Ishikawa (cell line): ENCODE data around the gene TUBB4B.

Experiments
- CEBPB ChIP-seq: IDR thresholded peaks from 2 replicates; pipeline ENCODE4 v1.6.1; 2012
- CREB1 ChIP-seq: IDR thresholded peaks from 2 replicates; pipeline ENCODE4 v1.6.1; 2012; ENCODE audit warnings: low read depth
- EGR1 ChIP-seq: IDR thresholded peaks from 2 replicates; pipeline ENCODE4 v1.6.1; 2012
- EP300 ChIP-seq: IDR thresholded peaks from 2 replicates; pipeline ENCODE4 v1.6.1; 2012; ENCODE audit warnings: borderline replicate concordance
- FOXM1 ChIP-seq: IDR thresholded peaks from 2 replicates; pipeline ENCODE4 v1.6.1; 2012; ENCODE audit warnings: low read depth, borderline replicate concordance
- NFIC ChIP-seq: IDR thresholded peaks from 2 replicates; pipeline ENCODE4 v1.6.1; 2012
- RAD21 ChIP-seq: IDR thresholded peaks from 2 replicates; pipeline ENCODE4 v1.6.1; 2012; ENCODE audit warnings: low read depth
- TAF1 ChIP-seq: IDR thresholded peaks from 2 replicates; pipeline ENCODE4 v1.6.1; 2012; ENCODE audit warnings: low read depth, mild to moderate bottlenecking
- TCF12 ChIP-seq: IDR thresholded peaks from 2 replicates; pipeline ENCODE4 v1.6.1; 2012; ENCODE audit warnings: low read depth
- TEAD4 ChIP-seq: IDR thresholded peaks from 2 replicates; pipeline ENCODE4 v1.6.1; 2012
- YY1 ChIP-seq: IDR thresholded peaks from 2 replicates; pipeline ENCODE4 v1.6.1; 2012; ENCODE audit warnings: low read depth
- ZBTB7A ChIP-seq: IDR thresholded peaks from 2 replicates; pipeline ENCODE4 v1.6.1; 2012; ENCODE audit warnings: low read depth
- TF ChIP-seq, protein P1 (sequence below): IDR thresholded peaks from 2 replicates; pipeline ENCODE4 v1.6.1; 2012
- TF ChIP-seq, protein P2 (sequence below): IDR thresholded peaks from 2 replicates; pipeline ENCODE4 v1.6.1; 2012; ENCODE audit warnings: low read depth, mild to moderate bottlenecking
- TF ChIP-seq, protein P3 (sequence below): IDR thresholded peaks from 2 replicates; pipeline ENCODE4 v1.6.1; 2012

TUBB4B gene

DNA sequence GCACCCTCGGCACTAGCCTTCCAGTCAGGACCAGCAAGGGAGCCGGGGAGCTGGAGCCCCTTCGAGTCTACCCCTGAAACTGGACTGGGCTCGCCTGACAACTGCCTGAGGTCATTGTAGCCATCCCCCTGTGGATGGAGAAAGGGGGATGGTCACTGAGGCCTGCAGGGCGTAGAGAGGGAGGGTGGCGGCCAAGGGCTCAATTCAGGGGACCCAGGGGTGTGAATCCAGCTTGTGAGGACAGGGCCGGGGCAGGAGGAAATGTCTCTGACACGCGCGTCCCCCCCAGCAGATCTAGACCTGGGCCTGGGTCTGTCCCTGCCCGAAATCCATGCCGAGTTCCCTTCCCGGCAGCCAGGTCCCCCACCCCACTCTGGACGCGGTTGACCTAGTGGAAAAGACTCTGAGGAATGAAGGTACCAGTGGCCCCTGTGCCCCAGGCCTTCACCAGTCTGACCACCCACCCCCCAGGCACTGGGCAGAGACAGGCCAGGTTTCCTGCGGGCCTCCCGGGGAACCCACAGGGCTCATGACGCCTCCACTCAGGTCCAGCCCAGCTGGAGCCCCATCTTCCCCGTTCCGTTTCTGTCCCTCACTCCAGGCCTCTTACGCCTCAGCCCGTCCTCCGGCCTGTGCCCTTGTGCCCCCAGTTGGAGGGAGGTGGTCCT lies 9.6 kb upstream of the TUBB4B start:
- TF ChIP-seq EGR1 (no peak), TCF12 (no peak), TAF1 (no peak), TEAD4 (no peak), CREB1 (no peak)
- TF ChIP-seq, protein P1, sequence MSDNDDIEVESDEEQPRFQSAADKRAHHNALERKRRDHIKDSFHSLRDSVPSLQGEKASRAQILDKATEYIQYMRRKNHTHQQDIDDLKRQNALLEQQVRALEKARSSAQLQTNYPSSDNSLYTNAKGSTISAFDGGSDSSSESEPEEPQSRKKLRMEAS: no peak
- TF ChIP-seq, protein P2, sequence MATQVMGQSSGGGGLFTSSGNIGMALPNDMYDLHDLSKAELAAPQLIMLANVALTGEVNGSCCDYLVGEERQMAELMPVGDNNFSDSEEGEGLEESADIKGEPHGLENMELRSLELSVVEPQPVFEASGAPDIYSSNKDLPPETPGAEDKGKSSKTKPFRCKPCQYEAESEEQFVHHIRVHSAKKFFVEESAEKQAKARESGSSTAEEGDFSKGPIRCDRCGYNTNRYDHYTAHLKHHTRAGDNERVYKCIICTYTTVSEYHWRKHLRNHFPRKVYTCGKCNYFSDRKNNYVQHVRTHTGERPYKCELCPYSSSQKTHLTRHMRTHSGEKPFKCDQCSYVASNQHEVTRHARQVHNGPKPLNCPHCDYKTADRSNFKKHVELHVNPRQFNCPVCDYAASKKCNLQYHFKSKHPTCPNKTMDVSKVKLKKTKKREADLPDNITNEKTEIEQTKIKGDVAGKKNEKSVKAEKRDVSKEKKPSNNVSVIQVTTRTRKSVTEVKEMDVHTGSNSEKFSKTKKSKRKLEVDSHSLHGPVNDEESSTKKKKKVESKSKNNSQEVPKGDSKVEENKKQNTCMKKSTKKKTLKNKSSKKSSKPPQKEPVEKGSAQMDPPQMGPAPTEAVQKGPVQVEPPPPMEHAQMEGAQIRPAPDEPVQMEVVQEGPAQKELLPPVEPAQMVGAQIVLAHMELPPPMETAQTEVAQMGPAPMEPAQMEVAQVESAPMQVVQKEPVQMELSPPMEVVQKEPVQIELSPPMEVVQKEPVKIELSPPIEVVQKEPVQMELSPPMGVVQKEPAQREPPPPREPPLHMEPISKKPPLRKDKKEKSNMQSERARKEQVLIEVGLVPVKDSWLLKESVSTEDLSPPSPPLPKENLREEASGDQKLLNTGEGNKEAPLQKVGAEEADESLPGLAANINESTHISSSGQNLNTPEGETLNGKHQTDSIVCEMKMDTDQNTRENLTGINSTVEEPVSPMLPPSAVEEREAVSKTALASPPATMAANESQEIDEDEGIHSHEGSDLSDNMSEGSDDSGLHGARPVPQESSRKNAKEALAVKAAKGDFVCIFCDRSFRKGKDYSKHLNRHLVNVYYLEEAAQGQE: no peak

DNA sequence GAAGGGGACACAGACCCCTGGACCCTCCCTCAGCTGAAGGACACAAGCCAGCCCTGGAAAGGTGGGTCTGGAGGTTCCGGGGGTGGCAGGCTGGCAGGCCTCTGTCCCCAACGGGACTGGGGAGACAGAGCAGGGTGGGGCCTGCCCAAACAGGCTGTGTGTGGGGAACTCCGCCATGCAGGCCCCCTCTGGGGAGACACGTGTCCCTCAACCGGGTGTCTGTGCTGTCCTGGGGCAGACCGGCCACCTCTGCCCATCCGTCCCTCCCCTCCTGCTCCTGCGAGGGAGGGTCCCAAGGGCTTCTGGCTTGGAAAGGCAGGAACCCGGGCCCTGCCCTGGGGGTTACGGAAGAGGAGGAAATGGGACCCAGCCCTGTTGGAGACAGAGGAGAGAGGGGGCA lies 9.0 kb upstream of the TUBB4B start:
- no peak for TF ChIP-seq NFIC
- TF ChIP-seq, protein P2: no peak
- no peak for TF ChIP-seq EP300
- no peak for TF ChIP-seq CREB1
- no peak for TF ChIP-seq CEBPB
- no peak for TF ChIP-seq YY1
- TF ChIP-seq, protein P1: no peak
- no peak for TF ChIP-seq ZBTB7A
- no peak for TF ChIP-seq RAD21
- no peak for TF ChIP-seq TAF1
- no peak for TF ChIP-seq FOXM1
- TF ChIP-seq TEAD4: no peak
- TF ChIP-seq EGR1: no peak
- TF ChIP-seq, protein P3, sequence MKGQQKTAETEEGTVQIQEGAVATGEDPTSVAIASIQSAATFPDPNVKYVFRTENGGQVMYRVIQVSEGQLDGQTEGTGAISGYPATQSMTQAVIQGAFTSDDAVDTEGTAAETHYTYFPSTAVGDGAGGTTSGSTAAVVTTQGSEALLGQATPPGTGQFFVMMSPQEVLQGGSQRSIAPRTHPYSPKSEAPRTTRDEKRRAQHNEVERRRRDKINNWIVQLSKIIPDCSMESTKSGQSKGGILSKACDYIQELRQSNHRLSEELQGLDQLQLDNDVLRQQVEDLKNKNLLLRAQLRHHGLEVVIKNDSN: no peak
- no peak for TF ChIP-seq TCF12

DNA sequence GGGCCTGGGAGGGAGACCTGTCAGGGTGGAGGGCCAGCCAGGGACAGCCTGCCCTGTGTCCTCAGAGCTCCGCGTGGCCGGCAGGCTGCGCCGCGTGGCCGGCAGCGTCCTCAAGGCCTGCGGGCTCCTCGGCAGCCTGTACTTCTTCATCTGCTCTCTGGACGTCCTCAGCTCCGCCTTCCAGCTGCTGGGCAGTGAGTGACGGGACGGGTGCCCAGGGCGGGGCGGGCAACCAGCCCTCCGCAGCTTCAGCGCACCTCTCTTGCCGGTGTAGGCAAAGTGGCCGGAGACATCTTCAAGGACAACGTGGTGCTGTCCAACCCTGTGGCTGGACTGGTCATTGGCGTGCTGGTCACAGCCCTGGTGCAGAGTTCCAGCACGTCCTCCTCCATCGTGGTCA lies 8.6 kb upstream of the TUBB4B start:
- TF ChIP-seq EP300 (no peak), RAD21 (no peak), TCF12 (no peak), YY1 (no peak), TEAD4 (no peak), CEBPB (no peak), NFIC (no peak), ZBTB7A (no peak), CREB1 (no peak), EGR1 (no peak), FOXM1 (no peak), TAF1 (no peak)
- TF ChIP-seq, protein P1: no peak
- TF ChIP-seq, protein P2: no peak
- TF ChIP-seq, protein P3: no peak

DNA sequence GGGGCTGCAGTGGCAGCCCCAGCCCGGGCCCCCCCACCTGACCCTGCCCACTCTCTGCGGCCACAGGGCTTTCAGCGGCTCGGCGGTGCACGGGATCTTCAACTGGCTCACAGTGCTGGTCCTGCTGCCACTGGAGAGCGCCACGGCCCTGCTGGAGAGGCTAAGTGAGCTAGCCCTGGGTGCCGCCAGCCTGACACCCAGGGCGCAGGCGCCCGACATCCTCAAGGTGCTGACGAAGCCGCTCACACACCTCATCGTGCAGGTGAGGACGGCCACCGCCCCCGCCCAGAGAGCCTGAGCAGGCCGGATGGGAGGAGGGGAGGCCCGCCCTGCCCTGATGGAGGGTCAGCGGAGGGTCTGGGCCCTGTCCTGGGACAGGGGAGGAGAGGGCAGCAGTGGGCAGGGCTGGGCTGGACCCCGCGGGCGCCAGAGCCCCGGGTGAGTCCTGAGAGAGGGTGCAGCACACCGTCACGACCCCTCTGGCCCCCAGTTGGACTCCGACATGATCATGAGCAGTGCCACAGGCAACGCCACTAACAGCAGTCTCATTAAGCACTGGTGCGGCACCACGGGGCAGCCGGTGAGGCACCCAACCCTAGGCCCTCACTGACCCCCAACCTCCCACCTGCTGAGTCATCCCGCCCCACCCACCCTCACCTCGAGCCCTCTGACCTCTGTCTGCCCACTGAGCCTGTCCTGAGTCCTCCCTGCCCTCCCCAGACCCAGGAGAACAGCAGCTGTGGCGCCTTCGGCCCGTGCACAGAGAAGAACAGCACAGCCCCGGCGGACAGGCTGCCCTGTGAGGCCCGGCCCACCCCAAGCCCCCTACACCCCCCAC lies 7.7 kb upstream of the TUBB4B start:
- TF ChIP-seq TAF1: no peak
- TF ChIP-seq, protein P1: no peak
- no peak for TF ChIP-seq TCF12
